ENCODE measurements around the gene SMIM34.
"Not testable (repeated sequence)": the region's sequence is repeated elsewhere in the genome, so short reads cannot be mapped to it uniquely, and the experiment has no call there.

The SMIM34 gene

GRCh38 chr21:34374462-34374861 lies 49.3 kb downstream of the SMIM34 start:
- DNase-seq, result not testable (repeated sequence)

GRCh38 chr21:34372321-34372720 lies 51.4 kb downstream of the SMIM34 start:
- no peak for DNase-seq

- no peak for DNase-seq
Measured at GRCh38 chr21:34369741-34370140, 54.0 kb downstream of the SMIM34 start.
